Tibial artery (tissue), 4 donors: Measurements from ENCODE around the gene RNGTT.

Experiments used
- DNase-seq, 2 donors: peaks; one replicate each; pipeline ENCODE4 v3.0.0-alpha.2; 2019
- H3K27ac ChIP-seq, 2 donors: fragments of 200-600 bp; sonication (generic) in 1 of 2; 1 replicate in 1 of 2; 2 replicates in 1 of 2; pipeline ENCODE4 v1.5.1; 2018 to 2019; ENCODE audit warnings: mild to moderate bottlenecking in 1 of 2
- H3K27me3 ChIP-seq, 2 donors: fragments of 200-600 bp; sonication (generic) in 1 of 2; one replicate each; pipeline versions ENCODE4 v1.5.1 to v1.6.0; 2016 to 2019
- H3K36me3 ChIP-seq, 3 donors: fragments of 200-600 bp; sonication (generic) in 2 of 3; one replicate each; pipeline ENCODE4 v1.5.1; 2016 to 2019; ENCODE audit warnings: mild to moderate bottlenecking in 2 of 3
- H3K4me1 ChIP-seq, 4 donors: fragments of 200-600 bp; sonication (generic) in 2 of 4; 1 replicate in 3 of 4; 2 replicates in 1 of 4; pipeline ENCODE4 v1.5.1; 2016 to 2019
- H3K4me3 ChIP-seq, 2 donors: fragments of 200-600 bp; sonication (generic) in 1 of 2; 1 replicate in 1 of 2; 2 replicates in 1 of 2; pipeline ENCODE4 v1.5.1; 2018 to 2019; ENCODE audit warnings: mild to moderate bottlenecking in 2 of 2
- H3K9me3 ChIP-seq, 3 donors: fragments of 200-600 bp; sonication (generic) in 1 of 3; one replicate each; pipeline ENCODE4 v1.5.1; 2016 to 2019
- CTCF ChIP-seq, 2 experiments: fragments of 200-600 bp in 1 of 2; fragments of 450-650 bp in 1 of 2; IDR thresholded peaks; one replicate each; pipeline ENCODE4 v1.5.1; 2017 to 2019; ENCODE audit warnings: antibody characterized with exemption in 2 of 2, mild to moderate bottlenecking in 1 of 2, moderate library complexity in 1 of 2
- intact Hi-C: fragments of 100-400 bp; cut with DNase I; formaldehyde crosslinking; loops from one replicate; pipeline ENCODE4 v1.15.0; 2023; ENCODE audit warnings: low total_unique reads

RNGTT gene

GRCh38 chr6:88813045-88813444 is 150.4 kb downstream of the RNGTT start:
- no peaks in the 10 kb centered on the region for H3K4me1 ChIP-seq
- DNase-seq, result no peak
- no peaks in the 10 kb centered on the region for H3K27me3 ChIP-seq
- TF ChIP-seq CTCF (IDR thresholded peaks at IDR 0.05), result no peak
- intact Hi-C loops, result no loop called here
- no peaks in the 10 kb centered on the region for H3K36me3 ChIP-seq
- H3K9me3 ChIP-seq, result no peaks in the 10 kb centered on the region
- no peak overlapping the region for H3K27ac ChIP-seq
- no peak overlapping the region for H3K4me3 ChIP-seq

GRCh38 chr6:88810701-88811100 is 152.7 kb downstream of the RNGTT start:
- Histone ChIP-seq H3K4me1 (peaks cover 0 to 3% (median 0%) of the 10 kb centered on the region in 4 donors), H3K9me3 (no peaks in the 10 kb centered on the region), H3K27me3 (no peaks in the 10 kb centered on the region), H3K27ac (no peak overlapping the region), H3K36me3 (peaks cover 0 to 7% (median 0%) of the 10 kb centered on the region in 3 donors), H3K4me3 (no peak overlapping the region)
- TF ChIP-seq CTCF (IDR thresholded peaks at IDR 0.05), result no peak
- intact Hi-C loops, result no loop called here
- no peak for DNase-seq

GRCh38 chr6:88810089-88810488 is 153.3 kb downstream of the RNGTT start:
- H3K27ac ChIP-seq, result no peak overlapping the region
- intact Hi-C loops, result no loop called here
- H3K4me3 ChIP-seq, result no peak overlapping the region
- no peak for TF ChIP-seq CTCF (IDR thresholded peaks at IDR 0.05)
- H3K36me3 ChIP-seq, result peaks cover 0 to 7% (median 0%) of the 10 kb centered on the region in 3 donors
- DNase-seq, result no peak
- no peaks in the 10 kb centered on the region for H3K9me3 ChIP-seq
- H3K4me1 ChIP-seq, result peaks cover 0 to 9% (median 0%) of the 10 kb centered on the region in 4 donors
- no peaks in the 10 kb centered on the region for H3K27me3 ChIP-seq

- peaks cover 0 to 18% (median 0%) of the 10 kb centered on the region in 4 donors for H3K4me1 ChIP-seq
- H3K27me3 ChIP-seq, result no peaks in the 10 kb centered on the region
- DNase-seq, result no peak
- H3K27ac ChIP-seq, result no peak overlapping the region
- peaks cover 0 to 7% (median 0%) of the 10 kb centered on the region in 3 donors for H3K36me3 ChIP-seq
- no peak overlapping the region for H3K4me3 ChIP-seq
- no peaks in the 10 kb centered on the region for H3K9me3 ChIP-seq
- no peak for TF ChIP-seq CTCF (IDR thresholded peaks at IDR 0.05)
- intact Hi-C loops, result no loop called here
These were observed 155.0 kb downstream of the RNGTT start for GRCh38 chr6:88808381-88808780.

GRCh38 chr6:88807622-88808021 is 155.8 kb downstream of the RNGTT start:
- H3K4me1 ChIP-seq, result peaks cover 0 to 18% (median 0%) of the 10 kb centered on the region in 4 donors
- no peaks in the 10 kb centered on the region for H3K27me3 ChIP-seq
- DNase-seq, result no peak
- H3K36me3 ChIP-seq, result peaks cover 0 to 7% (median 0%) of the 10 kb centered on the region in 3 donors
- intact Hi-C loops, result no loop called here
- no peak overlapping the region for H3K4me3 ChIP-seq
- H3K9me3 ChIP-seq, result no peaks in the 10 kb centered on the region
- H3K27ac ChIP-seq, result no peak overlapping the region
- TF ChIP-seq CTCF (IDR thresholded peaks at IDR 0.05), result no peak

GRCh38 chr6:88806728-88807127 is 156.7 kb downstream of the RNGTT start:
- DNase-seq, result no peak
- intact Hi-C loops, result no loop called here
- Histone ChIP-seq H3K9me3 (no peaks in the 10 kb centered on the region), H3K27me3 (no peaks in the 10 kb centered on the region), H3K36me3 (peaks cover 0 to 7% (median 0%) of the 10 kb centered on the region in 3 donors), H3K27ac (no peak overlapping the region), H3K4me1 (peaks cover 0 to 18% (median 0%) of the 10 kb centered on the region in 4 donors), H3K4me3 (no peak overlapping the region)
- TF ChIP-seq CTCF (IDR thresholded peaks at IDR 0.05), result no peak
